Measurements from ENCODE around the gene XPNPEP1. TPM values are rescaled to one million over a fixed set of nuclear protein-coding genes. Genes with fewer than 3 reads are reported as not detected.
A peak's percentile ranks its signal among the peaks of the same experiment; 100 is the strongest.

The XPNPEP1 gene
- 100 to 1,000 TPM; 102 to 106 TPM for total RNA-seq

DNA sequence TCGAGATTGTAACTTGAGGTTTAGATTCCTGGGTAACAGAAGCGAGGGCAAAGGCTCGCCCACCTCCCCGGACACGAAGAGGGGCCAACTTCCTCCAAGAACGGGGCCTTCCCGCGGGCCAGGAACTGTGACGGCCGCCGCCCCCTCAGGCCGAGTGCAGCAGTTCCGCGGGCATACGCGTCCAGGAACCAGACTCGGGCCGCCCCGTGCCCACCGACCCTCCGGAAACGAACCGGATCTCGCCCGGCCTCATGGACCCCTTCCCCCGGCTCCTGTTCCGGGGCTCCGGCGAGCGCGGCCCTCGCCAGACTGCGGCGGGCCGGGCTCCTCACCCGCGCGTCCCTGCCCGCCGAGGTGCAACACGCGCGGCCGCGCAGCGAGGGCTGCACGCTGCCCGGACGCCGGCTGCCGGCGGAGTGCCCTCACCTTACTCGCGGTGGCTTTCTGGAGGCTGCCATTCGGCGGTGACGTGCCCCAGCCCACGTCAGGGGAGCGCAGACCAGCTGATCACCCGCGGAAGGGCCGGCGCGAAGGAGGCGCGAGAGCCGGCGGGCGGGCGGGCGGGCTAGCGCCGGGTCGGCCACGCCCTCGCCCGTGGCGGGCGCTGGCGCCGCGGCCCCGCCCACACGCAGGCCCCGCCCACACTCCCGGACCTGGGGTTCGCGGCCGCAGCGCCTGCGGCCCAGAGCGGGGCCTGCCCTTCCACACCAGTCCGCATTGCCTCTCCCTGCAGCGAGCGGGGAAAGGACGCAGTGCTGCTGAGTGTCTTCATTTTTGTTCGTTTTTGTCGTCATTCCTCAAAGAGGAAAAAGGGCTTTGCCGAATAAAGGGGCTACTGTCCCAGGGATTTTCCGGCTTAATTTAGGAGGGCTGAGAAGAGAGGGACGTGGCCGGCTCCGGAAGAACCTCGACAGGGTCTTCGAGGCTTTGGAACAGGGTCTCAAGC lies at the start of gene XPNPEP1:
TSS of gene XPNPEP1 (minus strand) at position 536 of the 946 bp plus-strand sequence. CDS start at position 458, 78 bp downstream.
- Mint-ChIP-seq H3K4me3 (peak within 1 kb of the TSS; percentile 89), H3K36me3 (ENCODE audit: low read depth) (peaks cover 39% of the 10 kb centered on the region), H3K4me1 (ENCODE audit: low read depth) (peaks cover 55% of the 10 kb centered on the region), H3K9me3 (ENCODE audit: insufficient read depth) (no peaks in the 10 kb centered on the region), H3K27ac (peak within 1 kb of the TSS; percentile 88), H3K27me3 (ENCODE audit: low read depth) (no peaks in the 10 kb centered on the region)
- DNase-seq (peak; percentile 88), ATAC-seq (peak; percentile 94)
- POLR2A ChIA-PET = interaction anchor here (0.7 to 1.5 kb wide), 6 partner anchors 9 to 52 kb away, joined by 3 to 6 read pairs (median 4); no protein-coding TSS in a partner anchor
- CTCF ChIA-PET = interaction anchor here (1.1 kb wide), 2 partner anchors 11 to 35 kb away, joined by 3 read pairs; no protein-coding TSS in a partner anchor

- CTCF ChIA-PET = no interaction called here
- Mint-ChIP-seq H3K4me1 (ENCODE audit: low read depth) (no peaks in the 10 kb centered on the region), H3K27ac (no peak overlapping the region), H3K36me3 (ENCODE audit: low read depth) (no peaks in the 10 kb centered on the region), H3K27me3 (ENCODE audit: low read depth) (peaks cover 6% of the 10 kb centered on the region), H3K4me3 (no peak overlapping the region), H3K9me3 (ENCODE audit: insufficient read depth) (no peaks in the 10 kb centered on the region)
- DNase-seq (no peak), ATAC-seq (no peak)
- POLR2A ChIA-PET = no interaction called here
These were observed 49.2 kb upstream of the XPNPEP1 start for GRCh38 chr10:109972372-109973001.

GRCh38 chr10:109971634-109972033 lies 48.3 kb upstream of the XPNPEP1 start:
- Mint-ChIP-seq H3K9me3 (ENCODE audit: insufficient read depth) (no peaks in the 10 kb centered on the region), H3K27me3 (ENCODE audit: low read depth) (peaks cover 6% of the 10 kb centered on the region), H3K27ac (no peak overlapping the region), H3K4me3 (no peak overlapping the region), H3K36me3 (ENCODE audit: low read depth) (no peaks in the 10 kb centered on the region), H3K4me1 (ENCODE audit: low read depth) (no peaks in the 10 kb centered on the region)
- no peak for DNase-seq
- no peak for ATAC-seq
- ChIA-PET POLR2A (no interaction called here), CTCF (interaction anchor here (0.9 to 1.0 kb wide), 2 partner anchors 19 to 87 kb away, joined by 3 read pairs; no protein-coding TSS in a partner anchor)

DNA sequence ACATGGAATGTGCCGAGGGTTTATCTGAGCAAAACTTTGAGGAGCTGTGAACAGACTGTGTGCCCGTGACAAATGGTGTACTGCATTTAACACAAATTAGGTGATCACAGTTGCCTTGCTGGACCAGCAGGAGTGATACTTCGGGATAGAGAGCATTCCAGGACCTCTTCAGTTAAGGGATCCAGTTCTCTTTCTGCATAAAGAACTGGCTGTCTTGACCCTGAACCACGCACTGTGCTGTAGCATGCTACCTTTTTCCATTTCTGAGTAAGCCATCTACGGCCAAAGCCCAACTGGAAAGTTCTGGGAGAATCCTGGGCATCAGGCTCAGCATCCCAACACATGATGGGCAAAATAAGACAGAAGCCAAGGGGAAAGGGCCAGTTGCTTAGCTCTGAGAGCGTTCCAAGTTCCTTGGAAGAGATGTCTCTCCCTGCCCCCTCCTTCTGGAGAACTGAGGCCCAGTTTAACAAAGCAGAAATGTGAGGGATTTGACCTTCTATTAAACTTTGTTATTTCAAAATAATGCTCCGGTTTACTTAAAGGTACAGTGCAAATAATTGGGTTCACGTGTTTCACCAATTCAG lies 46.5 kb upstream of the XPNPEP1 start:
- no peak overlapping the region for H3K4me3 Mint-ChIP-seq
- peaks cover 6% of the 10 kb centered on the region for H3K27me3 Mint-ChIP-seq (ENCODE audit: low read depth)
- CTCF ChIA-PET = interaction anchor here (0.7 to 3.3 kb wide), 4 partner anchors 8 to 86 kb away, joined by 3 to 17 read pairs (median 5); no protein-coding TSS in a partner anchor
- no peaks in the 10 kb centered on the region for H3K4me1 Mint-ChIP-seq (ENCODE audit: low read depth)
- POLR2A ChIA-PET = no interaction called here
- DNase-seq = no peak
- H3K9me3 Mint-ChIP-seq (ENCODE audit: insufficient read depth) = no peaks in the 10 kb centered on the region
- H3K27ac Mint-ChIP-seq = no peak overlapping the region
- no peak for ATAC-seq
- no peaks in the 10 kb centered on the region for H3K36me3 Mint-ChIP-seq (ENCODE audit: low read depth)

GRCh38 chr10:109968953-109969759 lies 45.8 kb upstream of the XPNPEP1 start:
- DNase-seq (no peak), ATAC-seq (no peak)
- no peaks in the 10 kb centered on the region for H3K36me3 Mint-ChIP-seq (ENCODE audit: low read depth)
- ChIA-PET POLR2A (no interaction called here), CTCF (interaction anchor here (1.1 to 3.3 kb wide), 5 partner anchors 8 to 85 kb away, joined by 4 to 17 read pairs (median 8); no protein-coding TSS in a partner anchor)
- H3K4me1 Mint-ChIP-seq (ENCODE audit: low read depth) = no peaks in the 10 kb centered on the region
- no peak overlapping the region for H3K27ac Mint-ChIP-seq
- peaks cover 6% of the 10 kb centered on the region for H3K27me3 Mint-ChIP-seq (ENCODE audit: low read depth)
- no peaks in the 10 kb centered on the region for H3K9me3 Mint-ChIP-seq (ENCODE audit: insufficient read depth)
- H3K4me3 Mint-ChIP-seq = no peak overlapping the region

GRCh38 chr10:109967739-109968088 lies 44.4 kb upstream of the XPNPEP1 start:
- no peak overlapping the region for H3K4me3 Mint-ChIP-seq
- POLR2A ChIA-PET = no interaction called here
- ATAC-seq = no peak
- H3K27me3 Mint-ChIP-seq (ENCODE audit: low read depth) = peaks cover 6% of the 10 kb centered on the region
- no peaks in the 10 kb centered on the region for H3K9me3 Mint-ChIP-seq (ENCODE audit: insufficient read depth)
- H3K27ac Mint-ChIP-seq = no peak overlapping the region
- CTCF ChIA-PET = interaction anchor here (0.8 to 3.3 kb wide), 4 partner anchors 11 to 84 kb away, joined by 3 to 17 read pairs (median 11); no protein-coding TSS in a partner anchor
- H3K36me3 Mint-ChIP-seq (ENCODE audit: low read depth) = no peaks in the 10 kb centered on the region
- no peaks in the 10 kb centered on the region for H3K4me1 Mint-ChIP-seq (ENCODE audit: low read depth)
- DNase-seq = no peak

- Mint-ChIP-seq H3K27me3 (ENCODE audit: low read depth) (peaks cover 2% of the 10 kb centered on the region), H3K27ac (no peak overlapping the region), H3K36me3 (ENCODE audit: low read depth) (no peaks in the 10 kb centered on the region), H3K4me1 (ENCODE audit: low read depth) (no peaks in the 10 kb centered on the region), H3K4me3 (no peak overlapping the region), H3K9me3 (ENCODE audit: insufficient read depth) (no peaks in the 10 kb centered on the region)
- ChIA-PET CTCF (interaction anchor here (0.8 to 3.3 kb wide), 3 partner anchors 11 to 83 kb away, joined by 3 to 17 read pairs (median 14); no protein-coding TSS in a partner anchor), POLR2A (no interaction called here)
- DNase-seq (no peak), ATAC-seq (no peak)
These were observed 43.8 kb upstream of the XPNPEP1 start for GRCh38 chr10:109966961-109967738.

- no peaks in the 10 kb centered on the region for H3K4me1 Mint-ChIP-seq (ENCODE audit: low read depth)
- H3K9me3 Mint-ChIP-seq (ENCODE audit: insufficient read depth) = no peaks in the 10 kb centered on the region
- ChIA-PET CTCF (interaction anchor here (0.6 to 1.1 kb wide), 2 partner anchors 14 to 15 kb away, joined by 3 read pairs; no protein-coding TSS in a partner anchor), POLR2A (interaction anchor here (0.6 kb wide), 1 partner anchor 104 kb away, joined by 4 read pairs; no protein-coding TSS in a partner anchor)
- H3K27me3 Mint-ChIP-seq (ENCODE audit: low read depth) = no peaks in the 10 kb centered on the region
- H3K27ac Mint-ChIP-seq = no peak overlapping the region
- DNase-seq = no peak
- no peaks in the 10 kb centered on the region for H3K36me3 Mint-ChIP-seq (ENCODE audit: low read depth)
- H3K4me3 Mint-ChIP-seq = no peak overlapping the region
- ATAC-seq = no peak
These were observed 41.0 kb upstream of the XPNPEP1 start for GRCh38 chr10:109964318-109964717.

DNA sequence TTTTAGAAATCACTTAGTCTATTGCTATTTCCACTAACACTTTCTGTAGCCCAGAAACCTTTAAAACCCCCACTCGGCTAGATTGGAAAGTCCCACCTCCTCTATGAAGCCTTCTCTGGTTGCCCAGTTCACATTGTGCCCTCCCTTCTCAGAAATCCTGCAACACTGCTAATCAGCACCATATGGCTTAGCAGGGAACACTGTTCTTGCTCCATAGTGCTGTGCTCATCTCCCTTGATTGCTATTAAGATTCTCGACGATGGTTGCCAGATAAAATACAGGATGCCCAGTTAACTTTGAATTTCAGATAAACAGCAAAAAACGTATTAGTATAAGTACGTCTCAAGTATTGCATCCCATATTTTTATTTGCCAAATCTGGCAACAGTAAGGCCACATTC lies 40.1 kb upstream of the XPNPEP1 start:
- CTCF ChIA-PET = interaction anchor here (1.0 kb wide), 1 partner anchor 15 kb away, joined by 3 read pairs; no protein-coding TSS in a partner anchor
- Mint-ChIP-seq H3K27ac (no peak overlapping the region), H3K9me3 (ENCODE audit: insufficient read depth) (no peaks in the 10 kb centered on the region), H3K4me1 (ENCODE audit: low read depth) (no peaks in the 10 kb centered on the region), H3K27me3 (ENCODE audit: low read depth) (no peaks in the 10 kb centered on the region), H3K36me3 (ENCODE audit: low read depth) (no peaks in the 10 kb centered on the region), H3K4me3 (no peak overlapping the region)
- DNase-seq (no peak), ATAC-seq (no peak)
- POLR2A ChIA-PET = no interaction called here

DNA sequence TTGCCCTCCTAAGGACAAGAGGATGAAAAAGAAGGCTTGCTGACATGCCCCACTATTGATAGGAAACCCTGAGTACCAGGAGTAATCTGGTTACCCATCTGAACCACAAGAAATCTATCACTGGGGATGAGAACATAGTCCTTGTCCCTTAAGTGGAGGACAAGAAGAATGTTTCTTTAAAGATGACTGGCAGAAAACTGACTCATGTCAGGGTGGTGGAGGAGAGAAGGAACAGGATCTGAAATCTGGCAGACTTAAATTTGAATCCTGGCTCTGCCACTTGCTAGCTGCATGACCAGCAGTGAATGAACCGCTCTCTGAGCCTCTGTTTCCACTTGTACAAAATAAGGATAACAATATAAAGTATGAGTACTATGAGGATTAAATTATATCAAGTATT lies 38.9 kb upstream of the XPNPEP1 start:
- Mint-ChIP-seq H3K36me3 (ENCODE audit: low read depth) (no peaks in the 10 kb centered on the region), H3K27ac (no peak overlapping the region), H3K27me3 (ENCODE audit: low read depth) (no peaks in the 10 kb centered on the region), H3K4me3 (no peak overlapping the region), H3K4me1 (ENCODE audit: low read depth) (no peaks in the 10 kb centered on the region), H3K9me3 (ENCODE audit: insufficient read depth) (no peaks in the 10 kb centered on the region)
- ChIA-PET CTCF (interaction anchor here (1.3 to 2.1 kb wide), 2 partner anchors 14 to 16 kb away, joined by 3 to 6 read pairs; no protein-coding TSS in a partner anchor), POLR2A (no interaction called here)
- no peak for DNase-seq
- ATAC-seq = no peak
